Amygdala (tissue), 56 donors: ENCODE results near the gene PDF.

Experiments
- DNase-seq, 56 donors: peaks; one replicate each; lab custom pipeline; 2025; lab: John Stamatoyannopoulos, UW

Gene PDF

DNA sequence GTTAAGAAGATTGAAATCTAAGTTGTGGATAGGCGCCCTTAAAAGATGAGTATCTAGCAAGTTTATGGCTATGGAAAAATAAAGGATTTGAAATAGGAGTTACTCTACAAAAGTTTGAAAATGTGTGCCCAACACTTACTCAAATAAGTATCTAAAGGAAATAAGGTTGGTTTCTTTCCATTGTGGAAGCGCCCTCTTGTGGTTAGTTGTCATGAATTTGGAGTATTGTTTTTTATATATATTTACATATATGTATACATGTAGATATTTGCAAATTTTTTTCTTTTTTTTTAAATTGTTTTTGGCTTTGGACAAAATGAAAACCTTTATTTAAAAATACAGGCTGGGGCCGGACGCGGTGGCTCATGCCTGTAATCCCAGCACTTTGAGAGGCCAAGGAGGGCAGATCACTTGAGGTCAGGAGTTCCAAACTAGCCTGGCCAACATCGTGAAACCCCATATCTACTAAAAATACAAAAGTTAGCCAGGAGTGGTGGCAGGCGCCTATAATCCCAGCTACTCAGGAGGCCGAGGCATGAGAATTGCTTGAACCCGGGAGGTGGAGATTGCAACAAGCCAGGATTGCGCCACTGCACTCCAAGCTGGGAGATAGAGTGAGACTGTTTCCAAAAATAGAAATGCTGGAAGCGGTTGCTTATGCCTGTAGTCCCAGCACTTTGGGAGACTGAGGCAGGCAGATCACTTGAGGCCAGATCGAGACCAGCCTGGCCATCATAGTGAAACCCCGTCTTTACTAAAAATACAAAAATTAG lies 43.3 kb downstream of the PDF start:
- DNase-seq = peak in 4 of 56 donors; percentile 5 to 64 (median 24)

DNA sequence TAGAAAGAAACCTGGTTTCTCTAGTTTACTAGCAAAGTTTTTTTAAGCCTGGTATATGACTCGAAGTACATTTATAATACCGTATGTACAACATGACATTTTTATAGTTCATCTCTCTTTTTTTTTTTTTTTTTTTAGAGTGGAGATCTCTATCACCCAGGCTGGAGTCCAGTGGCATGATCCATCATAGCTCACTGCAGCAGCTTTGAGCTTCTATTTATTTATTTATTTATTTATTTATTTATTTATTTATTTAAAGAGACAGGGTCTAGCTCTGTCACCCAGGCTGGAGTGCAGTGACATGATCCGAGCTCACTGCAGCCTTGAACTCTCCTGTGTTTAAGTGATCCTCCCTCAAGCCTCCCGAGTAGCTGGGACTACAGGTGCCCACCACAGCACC lies 45.1 kb downstream of the PDF start:
- DNase-seq = no peak

DNA sequence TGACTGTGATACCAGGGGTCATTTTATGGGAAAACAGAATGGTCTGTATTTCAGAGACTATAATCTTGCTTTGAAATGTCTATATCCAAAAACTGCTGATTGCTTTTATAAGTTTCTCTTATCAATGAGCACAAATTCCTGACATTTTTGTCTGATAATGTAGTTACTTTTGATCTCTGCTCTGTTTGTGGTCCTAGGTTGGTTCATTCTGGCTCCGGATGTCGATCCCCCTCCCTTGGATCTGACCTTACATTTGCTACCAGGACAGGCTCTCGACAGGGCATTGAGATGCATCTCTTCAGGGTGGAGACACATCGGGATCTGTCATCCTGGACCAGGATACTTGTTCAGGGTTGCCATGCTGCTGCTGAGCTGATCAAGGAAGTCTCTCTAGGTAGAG lies 46.5 kb downstream of the PDF start:
- no peak for DNase-seq

DNA sequence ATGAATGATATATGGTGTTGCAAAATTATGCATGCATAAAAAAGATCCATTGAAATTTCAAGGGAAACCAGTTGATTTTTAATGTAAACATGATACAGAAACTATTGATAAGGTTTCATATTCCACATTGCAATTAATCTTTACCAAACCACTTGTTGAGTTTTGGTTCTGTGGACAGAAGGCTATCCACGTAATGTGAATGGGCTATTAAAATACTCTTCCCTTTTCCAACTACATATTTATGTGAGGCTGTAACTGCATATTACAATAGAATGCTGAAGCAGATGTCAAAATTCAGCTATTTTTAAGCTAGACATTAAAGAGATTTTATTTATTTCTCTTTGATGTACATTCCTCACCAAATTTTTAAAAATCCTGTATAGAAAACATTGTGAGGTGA lies 53.0 kb downstream of the PDF start:
- no peak for DNase-seq
